Endodermal cell (in vitro differentiated cells): Measurements from ENCODE around the gene SCARF2. TPM values are rescaled to one million over a fixed set of nuclear protein-coding genes. Genes with fewer than 3 reads are reported as not detected.

Source experiments
- DNase-seq: peaks from one replicate; pipeline ENCODE4 v3.0.0-alpha.2; 2017
- H3K27ac ChIP-seq: 2 replicates; pipeline ENCODE4 v1.5.1; 2013; ENCODE audit warnings: mild to moderate bottlenecking, low read depth, low read length, moderate library complexity
- H3K27me3 ChIP-seq: 2 replicates; pipeline ENCODE4 v1.6.1; 2013; ENCODE audit warnings: mild to moderate bottlenecking, low read length, moderate library complexity; ENCODE audit not compliant: insufficient read depth, control insufficient read depth, poor library complexity, severe bottlenecking
- H3K36me3 ChIP-seq: 2 replicates; pipeline ENCODE4 v1.7.0; 2013; ENCODE audit warnings: mild to moderate bottlenecking, low read length, moderate library complexity; ENCODE audit not compliant: control insufficient read depth, insufficient read depth
- H3K4me1 ChIP-seq: one replicate; pipeline ENCODE4 v1.7.0; 2013; ENCODE audit warnings: low read length; ENCODE audit not compliant: control insufficient read depth, insufficient read depth
- H3K4me3 ChIP-seq: 2 replicates; pipeline ENCODE4 v1.5.1; 2013; ENCODE audit warnings: mild to moderate bottlenecking, low read length, moderate library complexity
- H3K9ac ChIP-seq: 2 replicates; pipeline ENCODE4 v1.6.1; 2013; ENCODE audit warnings: mild to moderate bottlenecking, low read length, moderate library complexity; ENCODE audit not compliant: poor library complexity, severe bottlenecking; ENCODE audit errors: extremely low read depth
- H3K9me3 ChIP-seq: 2 replicates; pipeline ENCODE4 v1.6.1; 2013; ENCODE audit warnings: mild to moderate bottlenecking, low read length, moderate library complexity; ENCODE audit not compliant: control insufficient read depth
- H3K27ac Mint-ChIP-seq: 2 replicates; pipeline ENCODE4 v1.8.0; 2020; ENCODE audit warnings: mixed read lengths
- H3K27me3 Mint-ChIP-seq: 2 replicates; pipeline ENCODE4 v1.8.0; 2021; ENCODE audit warnings: mild to moderate bottlenecking, mixed read lengths; ENCODE audit not compliant: insufficient read depth
- H3K36me3 Mint-ChIP-seq: 2 replicates; pipeline ENCODE4 v1.8.0; 2020; ENCODE audit warnings: low read depth, mixed read lengths
- H3K4me1 Mint-ChIP-seq: 2 replicates; pipeline ENCODE4 v1.8.0; 2020; ENCODE audit warnings: mixed read lengths
- H3K4me3 Mint-ChIP-seq: 2 replicates; pipeline ENCODE4 v1.8.0; 2020; ENCODE audit warnings: mild to moderate bottlenecking, moderate library complexity, mixed read lengths
- H3K9me3 Mint-ChIP-seq: 2 replicates; pipeline ENCODE4 v1.8.0; 2020; ENCODE audit warnings: mild to moderate bottlenecking, mixed read lengths
- WGBS, 2 experiments: methylation state at CpG; one replicate each; pipeline versions ENCODE4 v1.1.5 to v1.1.7; 2013; ENCODE audit warnings: missing lambda C conversion rate in 2 of 2, mixed read lengths in 1 of 2; ENCODE audit not compliant: insufficient coverage in 1 of 2, insufficient read length in 1 of 2; 5-methylcytosine and 5-hydroxymethylcytosine counted together
- total RNA-seq, 2 donors: library from RNA; stranded (reverse); fragmentation: NEBNext Ultra II Directional in 1 of 2; extraction: Animal tissue kit (Norgen Biotek cat#: 25700) in 1 of 2; gene quantifications; 2 replicates in 1 of 2; 3 replicates in 1 of 2; pipeline ENCODE4 v1.2.1, GENCODE V29; 2021
- TF ChIP-seq, protein P1 (sequence below): fragments of 200-600 bp; sonication (generic); conservative IDR thresholded peaks from 2 replicates; pipeline ENCODE4 v1.5.0; 2021; ENCODE audit warnings: antibody characterized with exemption, mild to moderate bottlenecking

The SCARF2 gene
- total RNA-seq, 2 donors from 2014 or later: 19.8 to 20.3 TPM

GRCh38 chr22:20424568-20424931 lies 13.1 kb downstream of the SCARF2 start:
- Mint-ChIP-seq H3K9me3 (no peaks in the 10 kb centered on the region), H3K36me3 (peaks cover 23% of the 10 kb centered on the region), H3K4me1 (peaks cover 7% of the 10 kb centered on the region), H3K27ac (no peak overlapping the region), H3K27me3 (peaks cover 7% of the 10 kb centered on the region), H3K4me3 (no peak overlapping the region)
- 93 to 97% methylated on average over 7 to 15 of the region's 15 CpGs for WGBS, 2 experiments
- Histone ChIP-seq H3K27me3 (peaks cover 3% of the 10 kb centered on the region), H3K9me3 (no peaks in the 10 kb centered on the region), H3K4me3 (no peak overlapping the region), H3K4me1 (no peaks in the 10 kb centered on the region), H3K9ac (no peak overlapping the region), H3K27ac (no peak overlapping the region), H3K36me3 (peaks cover 24% of the 10 kb centered on the region)
- no peak for DNase-seq
- TF ChIP-seq, protein P1, sequence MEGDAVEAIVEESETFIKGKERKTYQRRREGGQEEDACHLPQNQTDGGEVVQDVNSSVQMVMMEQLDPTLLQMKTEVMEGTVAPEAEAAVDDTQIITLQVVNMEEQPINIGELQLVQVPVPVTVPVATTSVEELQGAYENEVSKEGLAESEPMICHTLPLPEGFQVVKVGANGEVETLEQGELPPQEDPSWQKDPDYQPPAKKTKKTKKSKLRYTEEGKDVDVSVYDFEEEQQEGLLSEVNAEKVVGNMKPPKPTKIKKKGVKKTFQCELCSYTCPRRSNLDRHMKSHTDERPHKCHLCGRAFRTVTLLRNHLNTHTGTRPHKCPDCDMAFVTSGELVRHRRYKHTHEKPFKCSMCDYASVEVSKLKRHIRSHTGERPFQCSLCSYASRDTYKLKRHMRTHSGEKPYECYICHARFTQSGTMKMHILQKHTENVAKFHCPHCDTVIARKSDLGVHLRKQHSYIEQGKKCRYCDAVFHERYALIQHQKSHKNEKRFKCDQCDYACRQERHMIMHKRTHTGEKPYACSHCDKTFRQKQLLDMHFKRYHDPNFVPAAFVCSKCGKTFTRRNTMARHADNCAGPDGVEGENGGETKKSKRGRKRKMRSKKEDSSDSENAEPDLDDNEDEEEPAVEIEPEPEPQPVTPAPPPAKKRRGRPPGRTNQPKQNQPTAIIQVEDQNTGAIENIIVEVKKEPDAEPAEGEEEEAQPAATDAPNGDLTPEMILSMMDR: no peak

DNA sequence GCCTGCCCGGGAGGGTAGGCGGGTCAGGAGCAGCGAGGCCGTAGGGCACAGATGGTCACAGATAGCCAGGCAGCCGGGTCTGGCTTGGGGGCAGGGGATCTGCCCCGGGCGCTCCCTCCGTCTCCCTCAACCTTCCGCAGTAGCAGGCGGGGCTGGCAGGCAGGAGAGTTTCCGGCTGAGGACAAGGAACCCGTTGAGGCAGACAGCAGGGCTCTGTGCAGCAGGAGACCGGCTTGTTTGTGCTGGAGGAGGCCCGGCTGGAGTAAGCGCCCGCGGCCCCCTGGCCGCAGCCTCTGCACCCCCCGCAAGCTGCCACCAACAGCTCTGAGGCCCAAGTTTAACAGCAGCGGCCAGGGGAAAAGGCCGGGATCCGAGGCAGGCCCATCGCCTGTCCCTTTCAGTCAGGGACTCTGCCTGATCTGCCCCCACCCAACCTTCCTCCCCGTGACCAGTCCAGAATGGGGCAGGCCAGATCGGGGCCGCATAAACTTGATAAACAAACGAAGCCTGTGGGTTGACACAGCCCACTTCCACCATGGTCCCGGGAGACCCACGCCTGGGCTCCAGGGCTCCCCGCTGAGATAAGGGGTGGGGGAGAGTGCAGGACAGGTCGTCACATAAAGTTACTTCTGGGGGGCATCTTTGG lies 13.6 kb downstream of the SCARF2 start:
- Mint-ChIP-seq H3K4me1 (peaks cover 6% of the 10 kb centered on the region), H3K27ac (peak overlapping the region; percentile 40), H3K36me3 (peaks cover 20% of the 10 kb centered on the region), H3K27me3 (peaks cover 6% of the 10 kb centered on the region), H3K9me3 (no peaks in the 10 kb centered on the region), H3K4me3 (no peak overlapping the region)
- H3K9ac ChIP-seq: no peak overlapping the region
- no peak for DNase-seq
- WGBS, 2 experiments: 84% methylated on average over 12 to 31 of the region's 31 CpGs
- no peaks in the 10 kb centered on the region for H3K9me3 ChIP-seq
- H3K27me3 ChIP-seq: no peaks in the 10 kb centered on the region
- no peaks in the 10 kb centered on the region for H3K4me1 ChIP-seq
- H3K4me3 ChIP-seq: no peak overlapping the region
- H3K36me3 ChIP-seq: peaks cover 21% of the 10 kb centered on the region
- TF ChIP-seq, protein P1: no peak
- peak overlapping the region; percentile 47 for H3K27ac ChIP-seq

DNA sequence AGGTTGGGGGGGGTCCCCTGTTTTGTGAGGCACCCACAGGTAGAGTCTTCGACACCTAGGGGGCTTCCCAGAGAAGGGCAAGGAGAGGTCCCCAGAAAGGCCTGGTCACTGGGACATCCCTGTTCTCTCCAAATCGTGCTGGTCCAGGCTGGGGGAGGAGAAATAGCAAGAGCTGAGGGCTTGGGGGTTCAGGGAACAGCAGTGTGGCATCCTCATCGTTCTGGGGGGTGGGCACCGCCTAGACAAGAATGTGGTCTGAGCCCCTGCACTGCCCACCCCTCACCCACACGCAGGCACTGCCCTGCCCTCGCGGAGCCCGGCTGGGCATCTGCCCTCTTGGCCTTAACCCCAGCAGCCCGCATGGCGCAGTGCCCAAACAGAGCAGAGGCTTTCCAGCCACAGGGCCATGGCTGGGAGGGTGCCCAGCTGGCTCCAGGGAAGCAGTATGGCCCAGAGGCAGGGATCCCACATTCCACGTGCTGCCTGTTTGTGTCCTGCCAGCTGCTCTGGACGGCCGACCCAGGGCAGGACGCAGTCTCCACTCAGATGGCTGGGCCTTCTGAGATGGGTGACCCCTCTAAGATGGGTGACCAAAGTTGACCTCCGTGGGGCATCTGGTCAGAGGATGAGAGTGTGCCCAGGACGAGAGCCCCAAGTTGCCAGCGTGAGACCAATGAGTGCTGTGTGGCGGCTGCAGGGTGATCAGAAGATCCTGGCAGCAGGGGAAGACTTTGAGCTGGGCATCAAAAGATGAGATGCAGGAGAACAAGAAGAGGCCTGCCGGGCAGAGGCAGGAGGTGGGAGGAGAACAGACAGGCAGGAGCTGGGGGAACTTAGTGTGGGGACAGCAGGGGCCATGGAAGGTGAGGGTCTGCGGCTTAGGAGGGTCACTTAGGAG lies 14.4 kb downstream of the SCARF2 start:
- H3K4me3 Mint-ChIP-seq: no peak overlapping the region
- peaks cover 17% of the 10 kb centered on the region for H3K36me3 Mint-ChIP-seq
- H3K9me3 ChIP-seq: no peaks in the 10 kb centered on the region
- H3K27ac Mint-ChIP-seq: peak overlapping the region; percentile 40
- DNase-seq: no peak
- H3K4me1 ChIP-seq: no peaks in the 10 kb centered on the region
- no peaks in the 10 kb centered on the region for H3K9me3 Mint-ChIP-seq
- peaks cover 14% of the 10 kb centered on the region for H3K36me3 ChIP-seq
- H3K27ac ChIP-seq: peak overlapping the region; percentile 47
- no peak overlapping the region for H3K9ac ChIP-seq
- H3K4me3 ChIP-seq: no peak overlapping the region
- peaks cover 4% of the 10 kb centered on the region for H3K4me1 Mint-ChIP-seq
- no peaks in the 10 kb centered on the region for H3K27me3 ChIP-seq
- H3K27me3 Mint-ChIP-seq: peaks cover 7% of the 10 kb centered on the region
- 87 to 93% methylated on average over 9 to 20 of the region's 20 CpGs for WGBS, 2 experiments
- TF ChIP-seq, protein P1: no peak
